Smooth muscle cell (in vitro differentiated cells): ENCODE results near the gene ZNF415. TPM values are rescaled to one million over a fixed set of nuclear protein-coding genes. Genes with fewer than 3 reads are reported as not detected.

Source experiments
- DNase-seq: peaks from one replicate; lab custom pipeline; 2025; ENCODE audit not compliant: unreplicated experiment; lab: John Stamatoyannopoulos, UW
- H2AFZ ChIP-seq: fragments of 200-600 bp; sonication (generic); 2 replicates; pipeline ENCODE4 v1.6.0; 2016; ENCODE audit warnings: antibody characterized with exemption, low read depth, mild to moderate bottlenecking
- H3F3A ChIP-seq: fragments of 200-600 bp; sonication (generic); 2 replicates; pipeline ENCODE4 v1.6.0; 2017; ENCODE audit warnings: antibody characterized with exemption, low read depth
- H3K27ac ChIP-seq: fragments of 200-600 bp; sonication (generic); 2 replicates; pipeline ENCODE4 v1.5.1; 2016; ENCODE audit warnings: low read depth, mild to moderate bottlenecking
- H3K27me3 ChIP-seq: fragments of 200-600 bp; sonication (generic); 2 replicates; pipeline ENCODE4 v1.6.1; 2016; ENCODE audit warnings: low read depth, mild to moderate bottlenecking
- H3K36me3 ChIP-seq: fragments of 200-600 bp; sonication (generic); 2 replicates; pipeline ENCODE4 v1.5.1; 2016; ENCODE audit warnings: low read depth
- H3K4me1 ChIP-seq: fragments of 200-600 bp; sonication (generic); 2 replicates; pipeline ENCODE4 v1.5.1; 2016; ENCODE audit warnings: low read depth
- H3K4me2 ChIP-seq: fragments of 200-600 bp; sonication (generic); 2 replicates; pipeline ENCODE4 v1.6.0; 2016; ENCODE audit warnings: mild to moderate bottlenecking
- H3K4me3 ChIP-seq: fragments of 200-600 bp; sonication (generic); 2 replicates; pipeline ENCODE4 v1.5.1; 2016; ENCODE audit warnings: mild to moderate bottlenecking
- H3K79me2 ChIP-seq: fragments of 200-600 bp; sonication (generic); 2 replicates; pipeline ENCODE4 v1.6.0; 2016; ENCODE audit warnings: low read depth, mild to moderate bottlenecking
- H3K9ac ChIP-seq: fragments of 200-600 bp; sonication (generic); 2 replicates; pipeline ENCODE4 v1.6.0; 2016; ENCODE audit warnings: low read depth
- H3K9me3 ChIP-seq: fragments of 200-600 bp; sonication (generic); replicated peaks from 2 replicates; pipeline ENCODE4 v1.5.1; 2016; ENCODE audit warnings: low read depth
- H4K20me1 ChIP-seq: fragments of 200-600 bp; sonication (generic); 2 replicates; pipeline ENCODE4 v1.6.0; 2016; ENCODE audit warnings: low read depth
- CTCF ChIP-seq: fragments of 200-600 bp; sonication (generic); IDR thresholded peaks from 2 replicates; pipeline ENCODE4 v1.5.1; 2017; ENCODE audit warnings: borderline replicate concordance, mild to moderate bottlenecking, antibody characterized with exemption; ENCODE audit not compliant: insufficient read depth, poor library complexity, severe bottlenecking
- WGBS: methylation state at CpG from one replicate; pipeline ENCODE4 v1.1.7; 2016; ENCODE audit warnings: low lambda C conversion rate; 5-methylcytosine and 5-hydroxymethylcytosine counted together
- polyA plus RNA-seq: library from polyadenylated mRNA; unstranded; fragments of >200 nt; fragmentation: Nextera tagmentation; extraction: Ambion mirVana; gene quantifications from 2 replicates; pipeline ENCODE4 v1.2.1, GENCODE V29; 2016
- total RNA-seq: library from RNA; depleted of rRNA; stranded (reverse); fragments of >200 nt; gene quantifications from 2 replicates; pipeline ENCODE4 v1.2.3, GENCODE V29; 2014

Gene ZNF415
- total and polyA plus RNA-seq, 2 experiments from 2014 or later = 12.4 to 48.7 TPM

GRCh38 chr19:53094754-53095575, 37.7 kb downstream of the ZNF415 start:
- Histone ChIP-seq H3K27ac (no peak overlapping the region), H3F3A (no peaks in the 10 kb centered on the region), H3K36me3 (peaks cover 3% of the 10 kb centered on the region), H3K9ac (no peak overlapping the region), H2AFZ (no peak overlapping the region), H3K4me1 (no peaks in the 10 kb centered on the region), H3K4me2 (no peak overlapping the region), H3K4me3 (no peak overlapping the region), H3K9me3 (no peaks in the 10 kb centered on the region), H4K20me1 (peaks cover 85% of the 10 kb centered on the region), H3K79me2 (peaks cover 55% of the 10 kb centered on the region), H3K27me3 (no peaks in the 10 kb centered on the region)
- TF ChIP-seq CTCF = no peak
- WGBS = 46% methylated on average over 17 of the region's 29 CpGs
- DNase-seq = no peak

- Histone ChIP-seq H3K4me2 (no peak overlapping the region), H3K4me3 (no peak overlapping the region), H3K9me3 (no peaks in the 10 kb centered on the region), H3K27me3 (no peaks in the 10 kb centered on the region), H3K36me3 (peaks cover 3% of the 10 kb centered on the region), H2AFZ (no peak overlapping the region), H3K79me2 (peaks cover 36% of the 10 kb centered on the region), H3K27ac (no peak overlapping the region), H3F3A (no peaks in the 10 kb centered on the region), H3K4me1 (no peaks in the 10 kb centered on the region), H3K9ac (no peak overlapping the region), H4K20me1 (peaks cover 68% of the 10 kb centered on the region)
- no peak for TF ChIP-seq CTCF
- 32% methylated on average over 1 of the region's 1 CpG for WGBS
- DNase-seq = no peak
These were observed 40.0 kb downstream of the ZNF415 start for GRCh38 chr19:53092723-53093122.

- Histone ChIP-seq H3F3A (no peaks in the 10 kb centered on the region), H3K9ac (no peak overlapping the region), H3K4me3 (no peak overlapping the region), H3K27ac (no peak overlapping the region), H3K27me3 (no peaks in the 10 kb centered on the region), H3K4me1 (no peaks in the 10 kb centered on the region), H3K9me3 (no peaks in the 10 kb centered on the region), H3K4me2 (no peak overlapping the region), H4K20me1 (peaks cover 62% of the 10 kb centered on the region), H2AFZ (no peak overlapping the region), H3K79me2 (peaks cover 31% of the 10 kb centered on the region), H3K36me3 (peaks cover 3% of the 10 kb centered on the region)
- 92% methylated on average over 19 of the region's 19 CpGs for WGBS
- DNase-seq = no peak
- TF ChIP-seq CTCF = no peak
These were observed 41.1 kb downstream of the ZNF415 start for GRCh38 chr19:53091413-53092254.
